K562 (cell line): ENCODE measurements around the gene VSTM5. TPM values are rescaled to one million over a fixed set of nuclear protein-coding genes. Genes with fewer than 3 reads are reported as not detected.

Experiments used
- ATAC-seq: fragments of 200-7000 bp; cut with Tn5 transposase; 3 replicates; pipeline ENCODE4 v1.9.1; 2020; ENCODE audit warnings: moderate library complexity
- BruUV-seq: library from RNA; stranded (reverse); fragments of 400-500 nt; replicated peaks from 2 replicates; lab custom pipeline; 2021; lab: Mats Ljungman, UMichigan
- CTCF ChIA-PET: fragments of 300-600 bp; formaldehyde crosslinking; extraction: SDS; loops from one replicate; lab custom pipeline; 2021; ENCODE audit warnings: low intra/inter-chr PET ratio; lab: Yijun Ruan, JAX
- POLR2A ChIA-PET: fragments of 300-600, 350-650 bp; sonication (Branson Sonifier 250); formaldehyde crosslinking; extraction: SDS; loops from one replicate; lab custom pipeline; 2021; ENCODE audit warnings: antibody characterized with exemption, inconsistent platforms; lab: Yijun Ruan, JAX
- DNase-seq, 4 experiments: peaks; one replicate each; pipeline versions ENCODE4 v3.0.0 to v3.0.0-alpha.2; 2011 to 2018; ENCODE audit warnings: low spot score in 3 of 4, mixed read lengths in 3 of 4; ENCODE audit errors: extremely low read depth in 1 of 4
- FAIRE-seq: peaks from 2 replicates; lab custom pipeline; 2011; peaks lifted over from hg19 to GRCh38; lab: Jason Lieb, UNC
- H2AFZ ChIP-seq: 2 replicates; pipeline ENCODE4 v1.6.0; 2011; ENCODE audit warnings: low read depth, low read length, control low read depth, inconsistent platforms
- H3K27ac ChIP-seq: fragments of 200-600 bp; 3 replicates; pipeline ENCODE4 v1.8.0; 2011; ENCODE audit warnings: low read depth, mild to moderate bottlenecking, control low read depth, inconsistent platforms, low read length, moderate library complexity, mixed read lengths; ENCODE audit errors: extremely low read depth
- H3K27me3 ChIP-seq, 2 experiments: fragments of 300-600 bp in 1 of 2; 2 replicates in 1 of 2; 3 replicates in 1 of 2; pipeline versions ENCODE4 v1.6.0 to v1.8.0; 2011; ENCODE audit warnings: inconsistent platforms in 2 of 2, low read length in 2 of 2, mild to moderate bottlenecking in 1 of 2, mixed read lengths in 1 of 2, moderate library complexity in 1 of 2; ENCODE audit not compliant: control insufficient read depth in 2 of 2, insufficient read depth in 2 of 2
- H3K36me3 ChIP-seq: fragments of 300-600 bp; 3 replicates; pipeline ENCODE4 v1.8.0; 2011; ENCODE audit warnings: mild to moderate bottlenecking, low read length, inconsistent platforms; ENCODE audit not compliant: control insufficient read depth, insufficient read depth
- H3K4me1 ChIP-seq, 2 experiments: fragments of 200-600 bp in 1 of 2; replicated peaks in 1 of 2; 2 replicates in 1 of 2; 3 replicates in 1 of 2; pipeline versions ENCODE4 v1.5.1 to v1.8.0; 2011; ENCODE audit warnings: inconsistent platforms in 2 of 2, low read length in 2 of 2, mild to moderate bottlenecking in 1 of 2, mixed read lengths in 1 of 2, moderate library complexity in 1 of 2; ENCODE audit not compliant: control insufficient read depth in 2 of 2, insufficient read depth in 2 of 2
- H3K4me2 ChIP-seq: 2 replicates; pipeline ENCODE4 v1.6.1; 2011; ENCODE audit warnings: low read length, control low read depth, inconsistent platforms, mixed read lengths; ENCODE audit not compliant: insufficient read depth
- H3K4me3 ChIP-seq: fragments of 200-600 bp; sonication (generic), shearing (Covaris generic); 2 replicates; pipeline ENCODE4 v1.5.1; 2016; ENCODE audit warnings: control low read depth, inconsistent platforms
- H3K79me2 ChIP-seq: fragments of 200-600 bp; 3 replicates; pipeline ENCODE4 v1.8.0; 2011; ENCODE audit warnings: low read length, inconsistent platforms; ENCODE audit not compliant: control insufficient read depth, insufficient read depth
- H3K9ac ChIP-seq, 2 experiments: 2 replicates each; pipeline versions ENCODE4 v1.6.0 to v1.6.1; 2011; ENCODE audit warnings: low read depth in 2 of 2, low read length in 2 of 2, control low read depth in 1 of 2, inconsistent platforms in 1 of 2, mild to moderate bottlenecking in 1 of 2, mixed read lengths in 1 of 2; ENCODE audit not compliant: insufficient read depth in 1 of 2
- H3K9me1 ChIP-seq: one replicate; pipeline ENCODE4 v1.6.0; 2011; ENCODE audit warnings: inconsistent platforms, mild to moderate bottlenecking, low read length, moderate library complexity; ENCODE audit not compliant: control insufficient read depth, insufficient read depth
- H3K9me3 ChIP-seq: replicated peaks from 2 replicates; pipeline ENCODE4 v1.5.1; 2011; ENCODE audit warnings: low read depth, low read length, inconsistent platforms; ENCODE audit not compliant: control insufficient read depth, insufficient read depth
- H4K20me1 ChIP-seq: replicated peaks from 2 replicates; pipeline ENCODE4 v1.6.1; 2011; ENCODE audit warnings: low read length, inconsistent platforms, mixed read lengths; ENCODE audit not compliant: control insufficient read depth, insufficient read depth
- ELF4 ChIP-seq: fragments of 450-650 bp; formaldehyde crosslinking; IDR thresholded peaks from 2 replicates; pipeline ENCODE4 v1.4.0; 2022; ENCODE audit warnings: missing genetic modification characterization
- ELK3 ChIP-seq: fragments of 450-650 bp; formaldehyde crosslinking; IDR thresholded peaks from 2 replicates; pipeline ENCODE4 v1.4.0; 2020; ENCODE audit warnings: mild to moderate bottlenecking
- GTF2A2 ChIP-seq: IDR thresholded peaks from 2 replicates; pipeline ENCODE4 v1.6.1; 2016; ENCODE audit warnings: mild to moderate bottlenecking, missing genetic modification characterization, missing compliant biosample characterization
- GTF2F1 ChIP-seq: IDR thresholded peaks from 2 replicates; pipeline ENCODE4 v1.6.1; 2011; ENCODE audit warnings: low read depth, low read length, improper control_type of control experiment
- GTF3C2 ChIP-seq: IDR thresholded peaks from 3 replicates; pipeline ENCODE4 v1.6.1; 2011; ENCODE audit warnings: borderline replicate concordance, mild to moderate bottlenecking, moderate library complexity; ENCODE audit not compliant: insufficient read length; ENCODE audit errors: extremely low read depth
- LARP7 ChIP-seq: fragments of 450-650 bp; IDR thresholded peaks from 2 replicates; pipeline ENCODE4 v1.6.1; 2016
- MAFF ChIP-seq: IDR thresholded peaks from 2 replicates; pipeline ENCODE4 v1.6.1; 2012; ENCODE audit warnings: low read length, improper control_type of control experiment
- MEF2D ChIP-seq: conservative IDR thresholded peaks from 2 replicates; pipeline ENCODE4 v1.6.1; 2016; ENCODE audit warnings: low read depth, missing genetic modification characterization, missing compliant biosample characterization
- SP2 ChIP-seq: IDR thresholded peaks from 2 replicates; pipeline ENCODE4 v1.6.1; 2011; ENCODE audit warnings: mild to moderate bottlenecking, low read depth, low read length, moderate library complexity; ENCODE audit not compliant: poor library complexity, severe bottlenecking; ENCODE audit errors: extremely low read depth
- TFE3 ChIP-seq: fragments of 450-650 bp; formaldehyde crosslinking; IDR thresholded peaks from 2 replicates; pipeline ENCODE4 v1.4.0; 2020; ENCODE audit warnings: mild to moderate bottlenecking, mixed read lengths
- ZNF133 ChIP-seq: fragments of 250-450 bp; sonication (Bioruptor Pico); IDR thresholded peaks from 2 replicates; pipeline ENCODE4 v1.4.0; 2020; ENCODE audit warnings: mild to moderate bottlenecking
- ZNF398 ChIP-seq: fragments of 250-450 bp; sonication (Bioruptor Pico); IDR thresholded peaks from 2 replicates; pipeline ENCODE4 v1.8.0; 2021; ENCODE audit warnings: moderate library complexity, mild to moderate bottlenecking, inconsistent platforms
- ZNF644 ChIP-seq: fragments of 200-800 bp; sonication (Bioruptor generic); IDR thresholded peaks from 2 replicates; pipeline ENCODE4 v1.6.1; 2016; ENCODE audit warnings: low read depth, missing genetic modification characterization, missing compliant biosample characterization
- ZNF778 ChIP-seq: fragments of 450-650 bp; formaldehyde crosslinking; IDR thresholded peaks from 2 replicates; pipeline ENCODE4 v1.4.0; 2020; ENCODE audit warnings: mild to moderate bottlenecking, moderate library complexity
- WGBS: fragments of 100-300 bp; shearing (Covaris generic); methylation state at CpG from one replicate; pipeline ENCODE4 v1.1.6; 2016; ENCODE audit warnings: low coverage, mixed read lengths; ENCODE audit not compliant: insufficient coverage; ENCODE audit errors: missing lambda C conversion rate; 5-methylcytosine and 5-hydroxymethylcytosine counted together
- in situ Hi-C: fragments of 300-500 bp; cut with MboI; formaldehyde crosslinking; loops from 4 replicates; pipeline ENCODE4 v1.15.0; 2018; ENCODE audit warnings: inconsistent platforms, mixed read lengths
- intact Hi-C: fragments of 100-400 bp; cut with micrococcal nuclease; formaldehyde crosslinking; loops from 2 replicates; pipeline ENCODE4 v1.14.2; 2022
- polyA plus RNA-seq, 8 experiments: library from polyadenylated mRNA; depleted of rRNA in 4 of 8; stranded (reverse) in 5 of 8; unstranded in 3 of 8; fragments of >200 nt; fragmentation: Nextera tagmentation in 2 of 8; fragmentation: Illumina TruSeq in 1 of 8; extraction: Ambion mirVana in 2 of 8; extraction: Trizol in 1 of 8; gene quantifications; 2 replicates each; pipeline versions ENCODE4 v1.2.1 to v1.2.3, GENCODE V29; 2011 to 2014; ENCODE audit warnings: inconsistent platforms in 1 of 8, missing spikeins in 1 of 8
- total RNA-seq, 7 experiments: library from RNA; depleted of rRNA in 6 of 7; stranded (reverse); fragments of >200 nt in 6 of 7; fragmentation: Illumina TruSeq in 2 of 7; extraction: Trizol in 2 of 7; gene quantifications; 2 replicates each; pipeline versions ENCODE4 v1.2.1 to v1.2.3, GENCODE V29; 2011 to 2021; ENCODE audit warnings: low replicate concordance in 1 of 7

Gene VSTM5
- total and polyA plus RNA-seq, 9 of the 15 experiments (the other 6 are each of a cell fraction or from before 2014, with no cell fraction given) = 0.01 TPM; not detected in 8

GRCh38 chr11:93804879-93805278 is 45.5 kb downstream of the VSTM5 start (continued):
- TF ChIP-seq TFE3 (CRISPR knock-in tag) = no peak
- no peak for TF ChIP-seq LARP7
- no peak for TF ChIP-seq ZNF778 (CRISPR knock-in tag)
- no peak for TF ChIP-seq MAFF
- no peak for TF ChIP-seq ZNF398 (CRISPR knock-in tag)
- no peak for TF ChIP-seq ZNF644 (tag)
- no peak for TF ChIP-seq MEF2D (tag)

- no peaks in the 10 kb centered on the region for H3K27me3 ChIP-seq
- H3K4me3 ChIP-seq = no peak overlapping the region
- BruUV-seq = no TSS peak
- peaks cover 0 to 4% of the 10 kb centered on the region in 2 experiments; a peak in 1 of 5 replicates for H3K4me1 ChIP-seq
- H3K9ac ChIP-seq = no peak overlapping the region
- in situ Hi-C loops (no loop called here), intact Hi-C loops (no loop called here)
- peaks cover 3% of the 10 kb centered on the region; the same call in 1 of the 3 replicates for H3K79me2 ChIP-seq
- H3K4me2 ChIP-seq = no peak overlapping the region
- FAIRE-seq = no peak
- no peak overlapping the region for H2AFZ ChIP-seq
- ChIA-PET POLR2A (interaction anchor here (0.7 to 1.3 kb wide), 6 partner anchors 8 to 60 kb away, joined by 3 to 5 read pairs (median 3); partner anchors contain the start of genes C11orf54, MED17 and TAF1D), CTCF (no interaction called here)
- H3K9me3 ChIP-seq = no peaks in the 10 kb centered on the region
- H3K27ac ChIP-seq = no peak overlapping the region
- 64% methylated on average over 2 of the region's 2 CpGs for WGBS
- H4K20me1 ChIP-seq = no peaks in the 10 kb centered on the region
- no peaks in the 10 kb centered on the region for H3K9me1 ChIP-seq
- DNase-seq = no peak
- peaks cover 93% of the 10 kb centered on the region for H3K36me3 ChIP-seq
- no peak for ATAC-seq
- TF ChIP-seq SP2 (no peak), GTF2F1 (no peak), ZNF133 (CRISPR knock-in tag) (no peak), ELK3 (CRISPR knock-in tag) (no peak), GTF3C2 (no peak), ELF4 (no peak), GTF2A2 (tag) (no peak)
Observed at GRCh38 chr11:93801366-93801765, 49.1 kb downstream of the VSTM5 start.
